ENCODE results near the gene POU6F2. TPM values are rescaled to one million over a fixed set of nuclear protein-coding genes. Genes with fewer than 3 reads are reported as not detected.

Gene POU6F2
- total and polyA plus RNA-seq, 9 of the 15 experiments (the other 6 are each of a cell fraction or from before 2014, with no cell fraction given) = 0.29 to 1.5 (median 0.96) TPM

DNA sequence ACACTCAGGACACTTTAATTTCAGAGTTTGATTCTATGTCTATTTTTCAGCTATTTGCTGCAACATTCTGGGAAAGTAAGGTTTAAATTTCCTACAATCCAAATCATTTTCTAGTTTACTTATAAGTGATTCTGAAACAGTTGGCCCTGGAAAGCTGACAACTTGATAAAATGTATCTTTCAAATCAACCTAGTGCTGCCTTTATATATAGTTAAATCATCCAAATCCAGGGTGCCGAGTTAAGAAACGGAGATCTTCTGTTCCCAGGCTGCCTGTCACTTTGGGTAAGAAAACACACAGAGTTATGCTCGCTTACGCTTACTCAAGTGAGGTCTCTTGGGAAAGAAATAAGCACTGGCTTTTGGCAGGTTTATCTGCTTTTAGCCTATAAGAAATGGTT lies 175.0 kb downstream of the POU6F2 start (continued):
- TF ChIP-seq, protein P1, sequence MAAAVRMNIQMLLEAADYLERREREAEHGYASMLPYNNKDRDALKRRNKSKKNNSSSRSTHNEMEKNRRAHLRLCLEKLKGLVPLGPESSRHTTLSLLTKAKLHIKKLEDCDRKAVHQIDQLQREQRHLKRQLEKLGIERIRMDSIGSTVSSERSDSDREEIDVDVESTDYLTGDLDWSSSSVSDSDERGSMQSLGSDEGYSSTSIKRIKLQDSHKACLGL (CRISPR knock-in tag; IDR thresholded peaks at IDR 0.05; ENCODE audit: borderline replicate concordance, poor library complexity, severe bottlenecking) = no peak

DNA sequence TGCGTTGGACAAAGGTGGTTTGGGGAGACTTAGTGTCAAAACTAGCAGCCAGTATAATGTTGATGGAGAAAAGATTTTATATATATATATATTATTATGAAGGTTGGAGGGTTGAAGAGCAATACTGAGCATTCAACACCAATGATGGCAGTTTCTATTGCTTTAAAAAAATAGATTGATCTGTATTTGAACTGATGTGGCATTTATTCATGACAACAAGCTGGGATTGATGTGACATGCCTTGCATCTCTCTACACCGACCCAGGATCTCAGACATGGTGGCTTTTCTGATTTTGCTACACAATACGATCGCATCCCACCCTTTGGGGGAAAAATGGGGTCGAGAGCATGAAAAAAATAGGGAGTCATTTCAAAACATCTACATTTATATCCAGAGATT lies 175.4 kb downstream of the POU6F2 start:
- Histone ChIP-seq H3K9me1 (ENCODE audit: control insufficient read depth, insufficient read depth, low read length) (peaks cover 3% of the 10 kb centered on the region), H3K9me3 (replicated peaks; ENCODE audit: control insufficient read depth, insufficient read depth, low read depth, low read length) (no peaks in the 10 kb centered on the region), H3K4me1 (replicated peaks in 1 of 2; ENCODE audit: control insufficient read depth in 2 of 2, insufficient read depth in 2 of 2, low read length in 2 of 2) (no peaks in the 10 kb centered on the region), H3K36me3 (ENCODE audit: control insufficient read depth, insufficient read depth, low read length) (no peaks in the 10 kb centered on the region), H3K4me2 (ENCODE audit: insufficient read depth, low read length) (no peak overlapping the region), H3K79me2 (ENCODE audit: control insufficient read depth, insufficient read depth, low read length) (no peaks in the 10 kb centered on the region), H3K4me3 (no peak overlapping the region), H3K9ac (ENCODE audit: insufficient read depth in 1 of 2, low read depth in 2 of 2, low read length in 2 of 2) (no peak overlapping the region), H3K27ac (ENCODE audit: extremely low read depth, low read depth, low read length) (no peak overlapping the region), H4K20me1 (replicated peaks; ENCODE audit: control insufficient read depth, insufficient read depth, low read length) (no peaks in the 10 kb centered on the region), H3K27me3 (ENCODE audit: control insufficient read depth in 2 of 2, insufficient read depth in 2 of 2, low read length in 2 of 2) (peaks cover 0 to 3% of the 10 kb centered on the region in 2 experiments; a peak in 1 of 5 replicates), H2AFZ (ENCODE audit: low read depth, low read length) (no peak overlapping the region)
- 1% methylated on average over 5 of the region's 5 CpGs for WGBS (ENCODE audit: insufficient coverage, low coverage, missing lambda C conversion rate)
- ATAC-seq (no peak), FAIRE-seq (no peak), DNase-seq (ENCODE audit: extremely low read depth in 1 of 4, low spot score in 3 of 4) (no peak)
- intact Hi-C loops (cut with micrococcal nuclease) (no loop called here), in situ Hi-C loops (cut with MboI) (no loop called here)
- ChIA-PET CTCF (ENCODE audit: low intra/inter-chr PET ratio) (no interaction called here), POLR2A (interaction anchor here (0.7 kb wide), 1 partner anchor 33 kb away, joined by 3 read pairs; no protein-coding TSS in a partner anchor)
- BruUV-seq (replicated peaks) = no TSS peak
- TF ChIP-seq CEBPB (tag; IDR thresholded peaks at IDR 0.05) (no peak), ELF2 (CRISPR knock-in tag; IDR thresholded peaks at IDR 0.05) (no peak), EWSR1 (IDR thresholded peaks at IDR 0.05; ENCODE audit: borderline replicate concordance, low read depth, partially characterized antibody) (no peak), SPI1 (IDR thresholded peaks at IDR 0.05; ENCODE audit: borderline replicate concordance, low read depth, low read length) (no peak), GABPB1 (CRISPR knock-in tag; IDR thresholded peaks at IDR 0.05) (no peak)
- TF ChIP-seq, protein P2, sequence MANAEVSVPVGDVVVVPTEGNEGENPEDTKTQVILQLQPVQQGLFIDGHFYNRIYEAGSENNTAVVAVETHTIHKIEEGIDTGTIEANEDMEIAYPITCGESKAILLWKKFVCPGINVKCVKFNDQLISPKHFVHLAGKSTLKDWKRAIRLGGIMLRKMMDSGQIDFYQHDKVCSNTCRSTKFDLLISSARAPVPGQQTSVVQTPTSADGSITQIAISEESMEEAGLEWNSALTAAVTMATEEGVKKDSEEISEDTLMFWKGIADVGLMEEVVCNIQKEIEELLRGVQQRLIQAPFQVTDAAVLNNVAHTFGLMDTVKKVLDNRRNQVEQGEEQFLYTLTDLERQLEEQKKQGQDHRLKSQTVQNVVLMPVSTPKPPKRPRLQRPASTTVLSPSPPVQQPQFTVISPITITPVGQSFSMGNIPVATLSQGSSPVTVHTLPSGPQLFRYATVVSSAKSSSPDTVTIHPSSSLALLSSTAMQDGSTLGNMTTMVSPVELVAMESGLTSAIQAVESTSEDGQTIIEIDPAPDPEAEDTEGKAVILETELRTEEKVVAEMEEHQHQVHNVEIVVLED (CRISPR knock-in tag; IDR thresholded peaks at IDR 0.05) = no peak
- TF ChIP-seq, protein P3, sequence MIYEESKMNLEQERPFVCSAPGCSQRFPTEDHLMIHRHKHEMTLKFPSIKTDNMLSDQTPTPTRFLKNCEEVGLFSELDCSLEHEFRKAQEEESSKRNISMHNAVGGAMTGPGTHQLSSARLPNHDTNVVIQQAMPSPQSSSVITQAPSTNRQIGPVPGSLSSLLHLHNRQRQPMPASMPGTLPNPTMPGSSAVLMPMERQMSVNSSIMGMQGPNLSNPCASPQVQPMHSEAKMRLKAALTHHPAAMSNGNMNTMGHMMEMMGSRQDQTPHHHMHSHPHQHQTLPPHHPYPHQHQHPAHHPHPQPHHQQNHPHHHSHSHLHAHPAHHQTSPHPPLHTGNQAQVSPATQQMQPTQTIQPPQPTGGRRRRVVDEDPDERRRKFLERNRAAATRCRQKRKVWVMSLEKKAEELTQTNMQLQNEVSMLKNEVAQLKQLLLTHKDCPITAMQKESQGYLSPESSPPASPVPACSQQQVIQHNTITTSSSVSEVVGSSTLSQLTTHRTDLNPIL (CRISPR knock-in tag; IDR thresholded peaks at IDR 0.05) = no peak
- TF ChIP-seq, protein P4, sequence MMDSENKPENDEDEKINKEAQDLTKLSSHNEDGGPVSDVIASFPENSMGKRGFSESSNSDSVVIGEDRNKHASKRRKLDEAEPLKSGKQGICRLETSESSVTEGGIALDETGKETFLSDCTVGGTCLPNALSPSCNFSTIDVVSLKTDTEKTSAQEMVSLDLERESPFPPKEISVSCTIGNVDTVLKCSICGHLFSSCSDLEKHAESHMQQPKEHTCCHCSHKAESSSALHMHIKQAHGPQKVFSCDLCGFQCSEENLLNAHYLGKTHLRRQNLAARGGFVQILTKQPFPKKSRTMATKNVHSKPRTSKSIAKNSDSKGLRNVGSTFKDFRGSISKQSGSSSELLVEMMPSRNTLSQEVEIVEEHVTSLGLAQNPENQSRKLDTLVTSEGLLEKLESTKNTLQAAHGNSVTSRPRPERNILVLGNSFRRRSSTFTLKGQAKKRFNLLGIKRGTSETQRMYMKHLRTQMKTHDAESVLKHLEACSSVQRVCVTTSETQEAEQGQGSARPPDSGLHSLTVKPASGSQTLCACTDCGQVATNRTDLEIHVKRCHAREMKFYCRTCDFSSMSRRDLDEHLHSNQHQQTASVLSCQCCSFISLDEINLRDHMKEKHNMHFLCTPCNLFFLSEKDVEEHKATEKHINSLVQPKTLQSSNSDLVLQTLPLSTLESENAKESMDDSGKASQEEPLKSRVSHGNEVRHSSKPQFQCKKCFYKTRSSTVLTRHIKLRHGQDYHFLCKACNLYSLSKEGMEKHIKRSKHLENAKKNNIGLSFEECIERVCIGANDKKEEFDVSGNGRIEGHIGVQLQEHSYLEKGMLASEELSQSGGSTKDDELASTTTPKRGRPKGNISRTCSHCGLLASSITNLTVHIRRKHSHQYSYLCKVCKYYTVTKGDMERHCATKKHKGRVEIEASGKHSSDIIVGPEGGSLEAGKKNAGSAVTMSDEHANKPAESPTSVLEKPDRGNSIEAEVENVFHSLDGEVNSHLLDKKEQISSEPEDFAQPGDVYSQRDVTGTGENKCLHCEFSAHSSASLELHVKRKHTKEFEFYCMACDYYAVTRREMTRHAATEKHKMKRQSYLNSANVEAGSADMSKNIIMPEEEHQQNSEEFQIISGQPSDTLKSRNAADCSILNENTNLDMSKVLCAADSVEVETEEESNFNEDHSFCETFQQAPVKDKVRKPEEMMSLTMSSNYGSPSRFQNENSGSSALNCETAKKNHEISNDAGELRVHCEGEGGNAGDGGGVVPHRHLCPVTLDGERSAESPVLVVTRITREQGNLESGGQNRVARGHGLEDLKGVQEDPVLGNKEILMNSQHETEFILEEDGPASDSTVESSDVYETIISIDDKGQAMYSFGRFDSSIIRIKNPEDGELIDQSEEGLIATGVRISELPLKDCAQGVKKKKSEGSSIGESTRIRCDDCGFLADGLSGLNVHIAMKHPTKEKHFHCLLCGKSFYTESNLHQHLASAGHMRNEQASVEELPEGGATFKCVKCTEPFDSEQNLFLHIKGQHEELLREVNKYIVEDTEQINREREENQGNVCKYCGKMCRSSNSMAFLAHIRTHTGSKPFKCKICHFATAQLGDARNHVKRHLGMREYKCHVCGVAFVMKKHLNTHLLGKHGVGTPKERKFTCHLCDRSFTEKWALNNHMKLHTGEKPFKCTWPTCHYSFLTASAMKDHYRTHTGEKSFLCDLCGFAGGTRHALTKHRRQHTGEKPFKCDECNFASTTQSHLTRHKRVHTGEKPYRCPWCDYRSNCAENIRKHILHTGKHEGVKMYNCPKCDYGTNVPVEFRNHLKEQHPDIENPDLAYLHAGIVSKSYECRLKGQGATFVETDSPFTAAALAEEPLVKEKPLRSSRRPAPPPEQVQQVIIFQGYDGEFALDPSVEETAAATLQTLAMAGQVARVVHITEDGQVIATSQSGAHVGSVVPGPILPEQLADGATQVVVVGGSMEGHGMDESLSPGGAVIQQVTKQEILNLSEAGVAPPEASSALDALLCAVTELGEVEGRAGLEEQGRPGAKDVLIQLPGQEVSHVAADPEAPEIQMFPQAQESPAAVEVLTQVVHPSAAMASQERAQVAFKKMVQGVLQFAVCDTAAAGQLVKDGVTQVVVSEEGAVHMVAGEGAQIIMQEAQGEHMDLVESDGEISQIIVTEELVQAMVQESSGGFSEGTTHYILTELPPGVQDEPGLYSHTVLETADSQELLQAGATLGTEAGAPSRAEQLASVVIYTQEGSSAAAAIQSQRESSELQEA (IDR thresholded peaks at IDR 0.05; ENCODE audit: low read depth) = no peak
